ENCODE results near the gene CCNH.
A peak's percentile ranks its signal among the peaks of the same experiment; 100 is the strongest.

CCNH gene

DNA sequence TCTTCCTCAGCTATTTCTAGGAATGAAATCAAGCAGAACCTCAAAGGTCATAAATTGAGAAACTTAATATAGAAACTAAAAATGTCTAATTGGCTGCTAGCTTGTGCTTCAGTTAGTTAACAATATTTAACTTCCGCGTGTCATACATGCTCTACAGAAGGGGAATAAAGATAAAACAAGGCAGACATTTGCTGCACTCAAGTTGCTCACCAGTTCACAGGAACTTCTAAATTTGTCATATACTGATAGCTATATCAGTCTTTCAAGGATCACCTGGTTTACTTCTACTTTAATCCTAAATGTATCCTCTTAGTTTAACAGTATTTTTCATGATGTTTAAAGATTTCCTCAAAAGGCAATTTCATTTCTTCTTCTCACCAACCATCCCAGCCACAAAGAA is 8.4 kb downstream of the CCNH start:
- TF ChIP-seq, protein P1, sequence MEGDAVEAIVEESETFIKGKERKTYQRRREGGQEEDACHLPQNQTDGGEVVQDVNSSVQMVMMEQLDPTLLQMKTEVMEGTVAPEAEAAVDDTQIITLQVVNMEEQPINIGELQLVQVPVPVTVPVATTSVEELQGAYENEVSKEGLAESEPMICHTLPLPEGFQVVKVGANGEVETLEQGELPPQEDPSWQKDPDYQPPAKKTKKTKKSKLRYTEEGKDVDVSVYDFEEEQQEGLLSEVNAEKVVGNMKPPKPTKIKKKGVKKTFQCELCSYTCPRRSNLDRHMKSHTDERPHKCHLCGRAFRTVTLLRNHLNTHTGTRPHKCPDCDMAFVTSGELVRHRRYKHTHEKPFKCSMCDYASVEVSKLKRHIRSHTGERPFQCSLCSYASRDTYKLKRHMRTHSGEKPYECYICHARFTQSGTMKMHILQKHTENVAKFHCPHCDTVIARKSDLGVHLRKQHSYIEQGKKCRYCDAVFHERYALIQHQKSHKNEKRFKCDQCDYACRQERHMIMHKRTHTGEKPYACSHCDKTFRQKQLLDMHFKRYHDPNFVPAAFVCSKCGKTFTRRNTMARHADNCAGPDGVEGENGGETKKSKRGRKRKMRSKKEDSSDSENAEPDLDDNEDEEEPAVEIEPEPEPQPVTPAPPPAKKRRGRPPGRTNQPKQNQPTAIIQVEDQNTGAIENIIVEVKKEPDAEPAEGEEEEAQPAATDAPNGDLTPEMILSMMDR (IDR thresholded peaks at IDR 0.05; ENCODE audit: insufficient read depth, missing control alignments): no peak
- FAIRE-seq (no peak), DNase-seq (ENCODE audit: insufficient read length, low spot score) (no peak)

DNA sequence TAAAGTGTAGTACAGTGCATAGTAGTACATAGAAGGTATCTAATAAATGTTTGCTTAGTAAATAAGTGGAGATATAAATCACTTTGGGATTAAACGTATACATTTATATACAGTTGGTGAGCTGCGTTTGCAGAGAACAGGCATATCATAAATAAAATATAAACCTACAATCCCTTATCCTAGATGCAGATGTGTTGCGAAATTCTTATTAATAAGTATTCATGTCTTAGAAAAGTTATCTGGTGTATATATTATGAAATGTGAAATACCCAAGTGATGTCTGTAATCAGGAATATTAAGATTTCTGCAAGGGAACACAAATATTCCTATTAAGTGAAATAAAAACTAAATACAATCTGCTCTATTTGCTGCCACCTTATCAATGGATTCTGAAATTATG is 8.8 kb downstream of the CCNH start:
- FAIRE-seq (no peak), DNase-seq (ENCODE audit: insufficient read length, low spot score) (no peak)
- TF ChIP-seq, protein P1 (IDR thresholded peaks at IDR 0.05; ENCODE audit: insufficient read depth, missing control alignments): no peak

DNA sequence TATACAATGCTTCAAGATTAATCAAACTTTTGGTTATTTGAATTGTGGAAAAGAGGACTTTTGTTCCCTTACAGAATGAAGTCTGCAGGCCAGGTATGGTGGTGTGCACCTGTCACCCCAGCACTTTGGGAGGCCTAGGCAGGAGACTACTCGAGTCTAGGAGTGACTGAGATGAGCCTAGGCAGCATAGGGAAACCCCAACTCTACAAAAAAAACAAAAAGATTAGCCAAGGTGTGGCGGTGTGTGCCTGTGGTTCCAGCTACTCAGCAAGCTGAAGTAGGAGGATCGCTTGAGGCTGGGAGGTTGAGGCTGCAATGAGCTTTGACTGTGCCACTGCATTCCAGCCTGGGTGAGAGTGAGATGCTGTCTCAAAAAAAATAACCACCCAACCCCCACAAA is 9.3 kb downstream of the CCNH start:
- DNase-seq (ENCODE audit: insufficient read length, low spot score): no peak
- no peak for FAIRE-seq
- TF ChIP-seq, protein P1 (IDR thresholded peaks at IDR 0.05; ENCODE audit: insufficient read depth, missing control alignments): no peak

DNA sequence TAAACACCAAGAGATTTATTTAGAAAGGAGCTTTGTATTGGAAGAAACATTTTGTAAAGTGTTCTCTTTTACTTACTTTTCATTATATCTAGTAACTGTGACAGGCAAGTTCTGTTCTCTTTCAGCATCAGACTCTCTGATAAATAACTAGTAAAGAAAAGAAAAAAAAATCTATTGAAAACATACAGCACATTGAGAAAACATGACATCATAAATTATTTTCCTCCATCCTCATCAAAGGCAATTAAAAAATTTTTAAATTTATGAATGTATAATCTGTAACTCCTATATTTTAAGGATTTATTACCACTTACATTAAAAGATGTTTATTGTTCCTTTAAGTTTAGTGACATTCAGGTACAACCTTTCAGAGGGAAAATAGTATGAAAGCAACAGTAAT is 11.1 kb downstream of the CCNH start:
- no peak for FAIRE-seq
- TF ChIP-seq, protein P1 (IDR thresholded peaks at IDR 0.05; ENCODE audit: insufficient read depth, missing control alignments): no peak
- no peak for DNase-seq (ENCODE audit: insufficient read length, low spot score)

DNA sequence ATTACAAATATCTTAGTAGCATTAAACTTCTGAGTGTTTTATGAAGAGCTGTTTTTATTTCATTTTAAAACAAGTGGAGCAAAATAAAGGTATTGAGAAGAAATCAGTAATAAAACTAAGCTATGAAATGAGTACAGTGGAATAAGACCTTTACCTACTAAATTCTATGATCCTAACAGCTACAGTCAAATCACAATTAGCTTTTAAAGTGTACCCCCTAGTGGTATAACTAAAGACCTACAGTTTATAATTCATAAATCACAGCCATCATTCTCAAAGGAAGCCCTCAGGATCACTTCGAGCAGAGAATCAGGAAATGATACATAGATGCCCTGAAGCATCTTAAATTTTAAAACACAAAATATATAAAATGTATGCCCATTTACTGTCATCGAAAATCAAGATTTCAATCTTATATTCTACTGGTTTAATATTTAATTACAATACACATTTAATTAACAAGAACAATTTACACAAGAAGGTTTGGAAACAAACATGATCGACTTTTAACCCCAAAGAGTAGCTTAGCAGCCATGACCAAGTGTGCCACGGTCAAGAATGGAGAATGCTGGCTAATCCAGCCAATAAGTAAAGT is 12.3 kb downstream of the CCNH start:
- FAIRE-seq: no peak
- no peak for DNase-seq (ENCODE audit: insufficient read length, low spot score)
- TF ChIP-seq, protein P1 (IDR thresholded peaks at IDR 0.05; ENCODE audit: insufficient read depth, missing control alignments): peak; percentile 72

DNA sequence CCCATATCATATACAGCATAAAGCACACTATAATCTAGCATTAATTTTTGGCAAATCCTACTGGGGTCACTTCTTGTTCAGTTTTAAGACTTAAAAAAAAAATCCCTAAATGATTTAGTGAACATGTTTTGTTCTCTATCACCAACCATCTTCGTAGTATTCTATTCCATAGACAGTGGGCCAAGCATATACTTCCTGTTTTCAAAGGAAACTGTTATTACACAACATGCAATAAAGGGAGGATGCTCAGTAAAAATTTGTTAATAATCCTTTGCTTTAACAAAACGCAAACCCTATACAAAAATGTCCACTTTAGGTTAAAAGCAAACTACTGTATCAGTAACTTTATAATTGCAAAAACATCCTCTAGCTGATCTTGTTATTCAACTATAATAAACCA is 13.0 kb downstream of the CCNH start:
- TF ChIP-seq, protein P1 (IDR thresholded peaks at IDR 0.05; ENCODE audit: insufficient read depth, missing control alignments): no peak
- FAIRE-seq (no peak), DNase-seq (ENCODE audit: insufficient read length, low spot score) (no peak)

DNA sequence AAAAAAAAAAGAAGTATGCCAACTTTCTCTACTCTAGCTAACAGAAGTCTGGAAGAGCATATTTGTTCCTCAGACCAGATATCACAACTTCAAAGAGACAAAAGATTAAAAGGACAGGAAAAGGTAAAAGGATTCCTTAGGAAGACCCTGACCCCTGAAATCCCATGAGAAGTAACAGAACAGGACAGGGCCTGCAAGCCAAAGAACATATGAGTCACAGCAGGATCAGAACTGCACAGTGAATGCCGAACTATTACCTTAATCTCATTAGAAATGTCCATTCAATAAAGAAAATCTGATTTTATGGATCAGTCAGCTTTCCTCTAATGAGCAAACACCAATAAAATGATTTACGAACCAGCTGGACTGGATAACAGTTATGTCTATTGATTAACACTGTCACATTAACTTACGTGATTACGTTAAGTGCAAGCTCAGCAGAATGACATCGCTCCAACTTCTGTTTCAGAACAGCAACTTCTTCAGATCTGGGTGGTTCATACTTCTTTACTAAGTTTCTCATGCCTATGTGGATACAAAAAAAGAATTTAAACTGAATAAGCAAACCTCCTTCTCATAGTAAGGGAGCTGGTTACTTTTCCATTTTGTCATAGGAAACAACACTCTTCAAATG is 13.6 kb downstream of the CCNH start:
- no peak for DNase-seq (ENCODE audit: insufficient read length, low spot score)
- TF ChIP-seq, protein P1 (IDR thresholded peaks at IDR 0.05; ENCODE audit: insufficient read depth, missing control alignments): no peak
- FAIRE-seq: peak; percentile 29
